Activated naive CD4-positive, alpha-beta T cell (primary cell): ENCODE results near the gene MYPN.
"Not testable (repeated sequence)": the region's sequence is repeated elsewhere in the genome, so short reads cannot be mapped to it uniquely, and the experiment has no call there.

Experiments
- DNase-seq, 4 experiments: peaks; one replicate each; lab custom pipeline; 2025; lab: John Stamatoyannopoulos, UW

Gene MYPN

GRCh38 chr10:68109331-68109730 lies at the start of gene MYPN:
Gene MYPN, plus strand, starts transcription at chr10:68109488. Its CDS starts 11,951 bp downstream, at chr10:68121439.
- DNase-seq = no peak

GRCh38 chr10:68067029-68067428 lies 42.3 kb upstream of the MYPN start:
- no peak for DNase-seq

- DNase-seq = no peak
These were observed 41.8 kb upstream of the MYPN start for GRCh38 chr10:68067508-68067907.

- no peak for DNase-seq
These were observed 35.7 kb upstream of the MYPN start for GRCh38 chr10:68073631-68074030.

GRCh38 chr10:68074031-68074774 lies 35.1 kb upstream of the MYPN start:
- DNase-seq = no peak

- DNase-seq = peak; percentile 74 to 94 (median 82)
These were observed 34.3 kb upstream of the MYPN start, which contains the start of gene HERC4 for GRCh38 chr10:68074775-68075549. Gene HERC4, minus strand, starts transcription at chr10:68075283. Its CDS starts 2,175 bp downstream, at chr10:68073108.

GRCh38 chr10:68075550-68076004 lies 33.7 kb upstream of the MYPN start:
- no peak for DNase-seq

- DNase-seq = not testable (repeated sequence)
These were observed 33.2 kb upstream of the MYPN start for GRCh38 chr10:68076081-68076480.

GRCh38 chr10:68077026-68077425 lies 32.3 kb upstream of the MYPN start:
- no peak for DNase-seq

GRCh38 chr10:68079434-68079833 lies 29.9 kb upstream of the MYPN start:
- no peak for DNase-seq

- no peak for DNase-seq
These were observed 28.3 kb upstream of the MYPN start for GRCh38 chr10:68080853-68081431.

- DNase-seq = no peak
These were observed 27.4 kb upstream of the MYPN start for GRCh38 chr10:68081916-68082315.

GRCh38 chr10:68082872-68083271 lies 26.4 kb upstream of the MYPN start:
- no peak for DNase-seq

GRCh38 chr10:68083953-68084352 lies 25.3 kb upstream of the MYPN start:
- no peak for DNase-seq

GRCh38 chr10:68084469-68084868 lies 24.8 kb upstream of the MYPN start:
- DNase-seq = no peak

- no peak for DNase-seq
These were observed 23.3 kb upstream of the MYPN start for GRCh38 chr10:68086011-68086410.

- no peak for DNase-seq
These were observed 22.2 kb upstream of the MYPN start for GRCh38 chr10:68086910-68087684.

GRCh38 chr10:68087685-68088401 lies 21.4 kb upstream of the MYPN start:
- DNase-seq = no peak

- DNase-seq = no peak
These were observed 20.5 kb upstream of the MYPN start for GRCh38 chr10:68088740-68089139.

- DNase-seq = no peak
These were observed 18.7 kb upstream of the MYPN start for GRCh38 chr10:68090586-68090985.

GRCh38 chr10:68092512-68092911 lies 16.8 kb upstream of the MYPN start:
- no peak for DNase-seq
